ENCODE results near the gene PTPRZ1.

Gene PTPRZ1

DNA sequence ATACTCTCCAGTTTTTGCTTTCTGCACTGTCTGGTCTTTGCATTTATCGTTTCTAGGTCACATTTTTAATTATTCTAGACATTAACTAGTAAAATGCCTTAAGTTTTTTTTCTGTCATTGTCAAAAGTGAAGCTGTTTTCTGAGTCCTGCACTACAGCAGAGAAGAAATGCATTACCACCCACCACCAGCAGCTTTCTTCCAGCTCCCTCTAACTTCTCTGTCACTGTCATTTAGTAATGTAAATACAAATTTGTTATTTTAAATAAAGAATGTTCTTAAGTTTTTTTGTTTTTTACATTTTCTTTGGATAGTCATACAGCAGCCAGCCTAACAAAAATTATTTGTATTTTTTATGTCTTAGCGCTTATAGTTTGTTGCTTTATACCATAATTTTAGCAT, 18.8 kb downstream of the PTPRZ1 start:
- no peak for DNase-seq (ENCODE audit: low read depth, low spot score)

GRCh38 chr7:121901026-121901425, 28.1 kb downstream of the PTPRZ1 start:
- no peak for DNase-seq (ENCODE audit: low read depth, low spot score)

- DNase-seq (ENCODE audit: low read depth, low spot score), result no peak
Measured at GRCh38 chr7:121904120-121904519, 31.2 kb downstream of the PTPRZ1 start.

GRCh38 chr7:121908042-121908441, 35.1 kb downstream of the PTPRZ1 start:
- DNase-seq (ENCODE audit: low read depth, low spot score), result no peak

GRCh38 chr7:121909716-121910345, 36.9 kb downstream of the PTPRZ1 start:
- DNase-seq (ENCODE audit: low read depth, low spot score), result no peak

DNA sequence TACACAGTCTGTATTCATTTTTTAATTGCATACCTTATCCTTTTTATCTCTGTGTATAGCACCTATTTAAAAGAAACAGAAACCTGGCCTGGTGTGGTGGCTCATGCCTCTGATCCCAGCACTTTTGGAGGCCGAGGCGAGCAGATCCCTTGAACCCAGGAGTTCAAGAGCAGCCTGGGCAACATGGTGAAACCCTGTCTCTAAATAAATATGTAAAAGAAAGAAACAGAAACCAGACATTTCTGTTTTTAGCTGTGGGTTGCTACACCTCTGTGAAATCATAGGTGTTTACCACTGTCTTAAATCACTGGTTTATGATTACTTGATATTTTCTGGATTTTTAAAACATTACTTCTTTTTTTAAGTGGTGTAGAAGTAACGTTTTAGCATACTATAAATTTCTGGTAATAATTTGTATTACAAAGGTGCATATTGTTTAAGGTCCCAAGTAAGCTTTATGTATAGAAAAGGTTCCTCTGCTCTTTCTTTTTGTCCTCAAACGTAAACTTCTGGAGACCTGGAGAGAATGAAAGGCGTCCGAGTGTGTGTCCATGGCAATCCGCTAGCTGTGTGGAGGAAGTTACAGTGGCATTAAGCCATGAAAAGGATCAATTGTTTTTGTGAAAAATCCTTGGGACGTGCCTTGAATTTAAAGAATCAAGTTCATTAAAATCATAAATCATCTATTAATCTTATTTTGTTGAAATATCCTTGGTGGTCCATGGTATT, 41.1 kb downstream of the PTPRZ1 start:
- no peak for DNase-seq (ENCODE audit: low read depth, low spot score)

- DNase-seq (ENCODE audit: low read depth, low spot score), result no peak
Measured at GRCh38 chr7:121914676-121915279, 41.8 kb downstream of the PTPRZ1 start.

GRCh38 chr7:121916211-121916610, 43.2 kb downstream of the PTPRZ1 start:
- no peak for DNase-seq (ENCODE audit: low read depth, low spot score)

GRCh38 chr7:121919986-121920385, 47.0 kb downstream of the PTPRZ1 start:
- no peak for DNase-seq (ENCODE audit: low read depth, low spot score)

DNA sequence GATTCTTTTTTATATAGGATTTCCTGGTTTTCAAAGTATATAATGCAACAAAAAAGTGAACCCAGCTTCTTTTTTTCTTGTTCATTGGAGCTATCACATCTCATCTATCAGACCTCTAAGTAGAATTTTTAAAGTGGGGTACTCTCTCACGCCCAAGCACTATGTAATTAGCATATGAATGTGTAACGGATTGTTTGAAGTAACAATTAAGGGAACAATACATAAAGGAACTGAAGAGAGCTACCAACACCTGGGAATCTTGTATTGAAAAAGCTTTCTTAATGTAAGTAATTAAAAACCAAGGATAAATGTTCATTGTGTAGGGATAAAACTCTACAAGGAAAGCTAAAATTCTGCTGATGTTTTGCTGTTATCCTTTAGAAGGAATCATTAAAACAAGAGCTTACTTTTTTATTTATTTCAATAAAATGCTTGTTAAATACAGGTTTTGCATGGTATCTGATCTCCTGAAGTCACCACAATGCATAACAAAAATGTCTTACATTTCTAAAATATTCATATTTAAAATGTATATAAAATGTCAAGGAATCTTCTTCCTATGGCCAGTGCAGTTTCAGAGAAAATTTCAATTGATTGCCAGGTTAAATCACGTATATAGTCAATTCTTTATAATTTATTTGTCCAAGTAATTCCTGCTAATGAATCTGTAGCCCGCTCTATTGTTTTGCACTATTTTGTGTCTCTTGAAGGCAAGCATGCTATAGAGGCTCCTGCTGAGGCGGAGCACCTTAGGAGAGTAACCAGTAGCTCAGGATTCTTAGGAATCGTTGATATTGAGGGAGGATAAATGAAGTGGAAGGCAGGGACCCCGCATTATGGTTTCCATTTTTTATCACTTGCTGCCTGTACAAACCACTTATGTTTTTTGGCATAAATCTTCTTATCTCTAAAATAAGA, 51.6 kb downstream of the PTPRZ1 start:
- DNase-seq (ENCODE audit: low read depth, low spot score), result no peak

DNA sequence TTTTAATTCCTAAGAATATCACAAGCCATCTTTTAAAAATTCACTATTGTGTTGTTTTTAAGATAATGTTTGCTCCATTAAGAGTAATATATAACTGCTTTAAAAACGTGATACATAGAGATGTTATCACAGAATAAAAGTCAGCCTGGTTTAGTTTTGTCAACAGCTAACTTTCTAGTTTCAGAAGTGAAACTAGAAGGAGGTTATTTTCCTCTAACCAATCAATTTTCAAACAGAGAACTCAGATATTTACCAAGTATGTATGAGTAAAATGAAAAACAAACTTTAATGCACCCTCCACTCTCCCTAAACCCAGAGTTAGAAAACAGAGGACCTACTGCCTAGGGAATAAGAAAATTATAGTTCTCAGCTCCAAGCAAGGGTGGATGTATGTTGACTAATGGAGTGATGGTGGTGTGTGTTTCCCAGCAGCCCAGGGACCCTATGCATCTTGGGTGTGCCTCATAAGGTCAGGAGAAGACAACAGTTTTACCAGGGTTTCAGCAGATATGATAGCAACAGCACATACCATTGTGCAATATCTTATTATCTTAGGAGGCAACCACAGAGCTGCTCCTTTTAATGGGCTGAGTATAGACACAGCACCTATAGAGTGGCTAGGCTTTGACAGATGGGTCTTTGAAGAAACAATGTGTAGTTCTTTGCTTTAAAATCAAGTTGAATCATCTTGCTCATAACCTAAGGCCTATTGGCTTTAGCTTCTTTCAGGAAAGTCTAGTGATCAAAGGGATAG, 58.4 kb downstream of the PTPRZ1 start:
- no peak for DNase-seq (ENCODE audit: low read depth, low spot score)

DNA sequence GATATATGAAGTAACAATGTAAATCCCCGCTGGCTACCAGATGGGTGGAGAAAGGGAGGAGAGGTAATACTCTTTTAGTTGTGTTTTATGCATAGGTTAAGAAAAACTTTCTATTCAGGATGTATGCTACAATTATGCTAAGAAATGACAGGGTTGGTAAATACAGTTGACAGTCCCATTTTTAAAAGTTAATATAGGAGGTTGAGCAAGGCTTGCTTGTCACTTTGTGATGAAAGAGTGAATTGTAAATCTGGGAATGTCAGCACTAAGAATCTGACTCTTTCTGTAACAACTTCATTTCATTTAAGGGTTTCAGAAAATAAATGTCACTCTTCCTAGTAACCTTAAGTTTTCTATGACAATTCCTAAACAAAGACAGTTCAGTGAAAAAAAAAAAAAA, 59.8 kb downstream of the PTPRZ1 start:
- no peak for DNase-seq (ENCODE audit: low read depth, low spot score)

DNA sequence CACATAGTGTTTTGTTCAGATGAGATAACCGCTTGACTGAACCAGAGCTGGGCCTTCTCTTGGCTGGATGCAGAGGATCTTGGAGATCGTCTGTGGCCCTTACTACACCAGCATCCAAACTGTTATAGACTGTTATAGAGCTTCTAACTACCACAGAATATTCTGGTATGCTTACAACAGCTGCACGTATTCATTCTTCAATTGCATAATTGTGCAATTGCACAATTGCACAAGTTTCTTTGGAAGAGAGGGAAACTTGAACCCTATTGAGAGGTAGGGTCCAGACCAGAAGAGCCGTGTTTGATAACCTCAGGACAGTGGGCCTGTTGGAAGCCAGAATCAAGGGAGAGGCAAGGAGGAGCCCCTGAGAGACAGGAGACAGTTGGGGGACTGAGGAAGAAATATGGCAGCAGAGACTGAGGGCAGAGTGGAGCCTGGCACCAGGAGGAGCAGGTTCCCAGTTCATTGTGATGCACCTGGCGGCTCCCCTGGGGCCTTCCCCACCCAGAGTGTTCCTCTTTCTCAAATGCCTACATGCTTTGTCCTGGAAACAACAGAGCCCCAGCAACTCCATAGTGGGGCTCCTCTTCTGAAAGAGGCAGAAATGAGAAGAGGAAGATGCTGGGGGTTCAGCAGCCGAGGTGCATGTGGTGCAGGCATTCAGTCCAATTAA, 64.1 kb downstream of the PTPRZ1 start:
- DNase-seq (ENCODE audit: low read depth, low spot score), result no peak

DNA sequence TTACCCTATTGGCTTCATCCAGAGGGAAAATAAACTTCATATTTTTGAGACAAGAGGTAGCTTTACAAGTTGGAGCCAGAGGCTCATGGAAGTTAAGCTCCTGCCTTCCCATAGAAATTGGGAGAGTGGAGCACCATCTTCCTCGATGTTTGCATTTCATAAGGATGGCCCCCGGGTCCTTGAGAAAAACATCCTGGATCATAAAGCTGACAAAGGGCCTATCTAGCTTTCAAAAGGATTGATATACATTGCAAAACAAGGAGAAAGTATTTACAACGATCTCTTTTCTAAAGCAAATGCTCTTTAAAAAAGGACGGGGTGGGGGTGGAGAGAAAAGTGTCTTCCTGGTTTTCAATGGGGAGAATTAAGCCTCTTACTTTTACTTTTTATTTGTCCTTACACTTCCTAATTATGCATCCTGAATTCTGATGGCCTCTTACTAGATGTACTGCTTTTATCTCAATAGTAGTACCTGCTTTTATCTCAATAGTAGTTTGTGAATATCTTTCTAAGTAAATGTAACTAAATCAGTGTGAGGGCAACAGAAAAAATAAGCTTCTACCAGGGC, 65.6 kb downstream of the PTPRZ1 start:
- DNase-seq (ENCODE audit: low read depth, low spot score), result no peak

GRCh38 chr7:121940918-121941317, 68.0 kb downstream of the PTPRZ1 start:
- DNase-seq (ENCODE audit: low read depth, low spot score), result no peak

GRCh38 chr7:121941830-121942229, 68.9 kb downstream of the PTPRZ1 start:
- DNase-seq (ENCODE audit: low read depth, low spot score), result no peak

- DNase-seq (ENCODE audit: low read depth, low spot score), result no peak
Measured at GRCh38 chr7:121945066-121945465, 72.1 kb downstream of the PTPRZ1 start.

GRCh38 chr7:121945480-121946236, 72.7 kb downstream of the PTPRZ1 start:
- DNase-seq (ENCODE audit: low read depth, low spot score), result no peak

DNA sequence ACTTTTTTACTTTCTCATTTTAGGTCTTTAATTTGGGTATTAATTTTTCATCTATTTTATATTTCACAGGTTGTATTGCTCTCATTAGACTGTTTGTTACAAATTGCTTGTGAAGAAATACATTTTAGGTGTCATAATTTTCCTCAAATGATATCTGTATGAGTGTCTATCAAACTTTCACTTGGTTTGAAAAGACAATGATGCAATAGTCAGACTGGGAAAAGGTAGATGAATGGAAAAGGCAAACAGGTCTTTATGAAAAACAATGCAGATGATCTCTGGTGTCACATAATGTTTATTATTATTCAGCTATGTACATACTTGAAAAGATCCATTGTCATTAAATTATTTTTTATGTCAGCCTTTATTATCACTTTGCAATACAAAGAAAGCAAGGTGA, 80.2 kb downstream of the PTPRZ1 start:
- no peak for DNase-seq (ENCODE audit: low read depth, low spot score)

DNA sequence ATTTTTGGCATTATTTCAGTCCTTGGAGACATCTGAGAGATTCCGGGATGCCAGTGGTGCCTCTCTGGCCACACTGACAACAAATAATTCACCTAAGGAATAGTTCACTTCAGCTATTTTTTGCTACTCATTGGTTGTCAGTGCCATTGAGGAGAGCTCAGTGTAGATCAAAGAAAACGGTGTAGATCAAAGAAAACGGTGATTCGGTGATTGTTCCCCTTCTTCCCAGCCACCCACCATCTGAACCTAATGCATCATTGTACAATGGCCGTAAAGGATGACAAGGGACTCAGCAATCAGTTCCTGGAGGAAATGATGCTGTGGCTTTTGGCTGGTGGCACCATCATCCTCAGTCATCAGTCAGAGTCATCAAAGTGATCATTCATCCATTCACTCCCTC, 80.6 kb downstream of the PTPRZ1 start:
- DNase-seq (ENCODE audit: low read depth, low spot score), result no peak
